Uterus (tissue), 4 donors: Measurements from ENCODE around the gene RNF126. TPM values are rescaled to one million over a fixed set of nuclear protein-coding genes. Genes with fewer than 3 reads are reported as not detected.

Source experiments
- DNase-seq, 2 donors: peaks; one replicate each; pipeline ENCODE4 v3.0.0-alpha.2; 2019 to 2020
- H3K27ac ChIP-seq, 2 donors: fragments of 200-600 bp; sonication (generic); 1 replicate in 1 of 2; 2 replicates in 1 of 2; pipeline ENCODE4 v1.5.1; 2016 to 2018
- H3K27me3 ChIP-seq, 2 donors: fragments of 200-600 bp; sonication (generic); one replicate each; pipeline ENCODE4 v1.5.1; 2018 to 2019; ENCODE audit warnings: control low read depth in 1 of 2
- H3K36me3 ChIP-seq, 2 donors: fragments of 200-600 bp; sonication (generic); one replicate each; pipeline ENCODE4 v1.5.1; 2019; ENCODE audit warnings: control low read depth in 1 of 2
- H3K4me1 ChIP-seq, 2 donors: fragments of 200-600 bp; sonication (generic); one replicate each; pipeline ENCODE4 v1.5.1; 2018 to 2019; ENCODE audit warnings: control low read depth in 1 of 2
- H3K4me3 ChIP-seq, 2 donors: fragments of 200-600 bp; sonication (generic); 1 replicate in 1 of 2; 2 replicates in 1 of 2; pipeline ENCODE4 v1.5.1; 2018 to 2019; ENCODE audit warnings: mild to moderate bottlenecking in 1 of 2
- H3K9me3 ChIP-seq, 2 donors: fragments of 200-600 bp; sonication (generic); one replicate each; pipeline ENCODE4 v1.5.1; 2019; ENCODE audit warnings: control low read depth in 1 of 2
- CTCF ChIP-seq, 4 experiments: fragments of 200-600 bp in 2 of 4; fragments of 450-650 bp in 2 of 4; sonication (generic) in 2 of 4; IDR thresholded peaks; one replicate each; pipeline ENCODE4 v1.5.1; 2016 to 2019; ENCODE audit warnings: antibody characterized with exemption in 4 of 4, mild to moderate bottlenecking in 2 of 4, moderate library complexity in 1 of 4
- POLR2A ChIP-seq, 2 donors: fragments of 450-650 bp; IDR thresholded peaks; one replicate each; pipeline ENCODE4 v1.6.1; 2016; ENCODE audit warnings: antibody characterized with exemption in 2 of 2, mild to moderate bottlenecking in 1 of 2, moderate library complexity in 1 of 2
- intact Hi-C: fragments of 100-400 bp; cut with DNase I; formaldehyde crosslinking; loops from one replicate; pipeline ENCODE4 v1.15.1; 2023; ENCODE audit warnings: low total_unique reads
- total RNA-seq, 4 donors: library from RNA; depleted of rRNA in 3 of 4; stranded (reverse); fragments of >200 nt in 3 of 4; gene quantifications; one replicate each; pipeline versions ENCODE4 v1.1.0 to v1.2.4, GENCODE V29; 2014 to 2023
- donor health status: DM: yes; HTN: yes; CAD: no.

RNF126 gene
- total RNA-seq, 4 donors from 2014 or later: 9.5 to 44.3 (median 18.2) TPM

- H3K27ac ChIP-seq: no peak overlapping the region
- intact Hi-C loops: no loop called here
- no peaks in the 10 kb centered on the region for H3K4me1 ChIP-seq
Observed at GRCh38 chr19:651114-651818, 11.7 kb downstream of the RNF126 start.

GRCh38 chr19:650121-650520, 12.9 kb downstream of the RNF126 start:
- H3K36me3 ChIP-seq: no peaks in the 10 kb centered on the region
- TF ChIP-seq POLR2A (IDR thresholded peaks at IDR 0.05) (no peak), CTCF (IDR thresholded peaks at IDR 0.05) (no peak)
- H3K9me3 ChIP-seq: no peaks in the 10 kb centered on the region
- H3K27ac ChIP-seq: no peak overlapping the region
- no peaks in the 10 kb centered on the region for H3K27me3 ChIP-seq
- no peaks in the 10 kb centered on the region for H3K4me1 ChIP-seq
- intact Hi-C loops: no loop called here
- H3K4me3 ChIP-seq: no peak overlapping the region
- no peak for DNase-seq

More at GRCh38 chr19:651114-651818, 11.7 kb downstream of the RNF126 start:
- Histone ChIP-seq H3K4me3 (no peak overlapping the region), H3K36me3 (no peaks in the 10 kb centered on the region), H3K9me3 (no peaks in the 10 kb centered on the region), H3K27me3 (no peaks in the 10 kb centered on the region)
- no peak for DNase-seq
- TF ChIP-seq POLR2A (IDR thresholded peaks at IDR 0.05) (no peak), CTCF (IDR thresholded peaks at IDR 0.05) (no peak)

- H3K27me3 ChIP-seq: no peaks in the 10 kb centered on the region
- H3K9me3 ChIP-seq: no peaks in the 10 kb centered on the region
- no peak for DNase-seq
- H3K4me1 ChIP-seq: no peaks in the 10 kb centered on the region
- no peak for TF ChIP-seq CTCF (IDR thresholded peaks at IDR 0.05)
- TF ChIP-seq POLR2A (IDR thresholded peaks at IDR 0.05): no peak
- no peak overlapping the region for H3K4me3 ChIP-seq
- H3K27ac ChIP-seq: no peak overlapping the region
- intact Hi-C loops: no loop called here
- no peaks in the 10 kb centered on the region for H3K36me3 ChIP-seq
Observed at GRCh38 chr19:648904-649801, 13.9 kb downstream of the RNF126 start.

GRCh38 chr19:648305-648704, 14.7 kb downstream of the RNF126 start:
- Histone ChIP-seq H3K9me3 (no peaks in the 10 kb centered on the region), H3K36me3 (no peaks in the 10 kb centered on the region)

More at GRCh38 chr19:648305-648704, 14.7 kb downstream of the RNF126 start:
- Histone ChIP-seq H3K4me1 (no peaks in the 10 kb centered on the region), H3K27ac (no peak overlapping the region), H3K4me3 (no peak overlapping the region), H3K27me3 (no peaks in the 10 kb centered on the region)
- intact Hi-C loops: no loop called here
- TF ChIP-seq CTCF (IDR thresholded peaks at IDR 0.05) (no peak), POLR2A (IDR thresholded peaks at IDR 0.05) (no peak)
- no peak for DNase-seq
